Thyroid gland (tissue), 4 donors: Measurements from ENCODE around the gene NFE2L3.

Experiments
- POLR2A ChIP-seq, 2 donors: fragments of 450-650 bp; IDR thresholded peaks; one replicate each; pipeline ENCODE4 v1.6.1; 2017; ENCODE audit warnings: antibody characterized with exemption in 2 of 2, mild to moderate bottlenecking in 2 of 2, moderate library complexity in 1 of 2
- TF ChIP-seq, protein P1 (sequence below), 6 experiments: fragments of 200-600 bp in 3 of 6; fragments of 450-650 bp in 3 of 6; sonication (generic) in 3 of 6; IDR thresholded peaks; one replicate each; pipeline ENCODE4 v1.5.1; 2016 to 2019; ENCODE audit warnings: antibody characterized with exemption in 6 of 6, mild to moderate bottlenecking in 2 of 6, inconsistent platforms in 1 of 6, moderate library complexity in 1 of 6

DNA sequence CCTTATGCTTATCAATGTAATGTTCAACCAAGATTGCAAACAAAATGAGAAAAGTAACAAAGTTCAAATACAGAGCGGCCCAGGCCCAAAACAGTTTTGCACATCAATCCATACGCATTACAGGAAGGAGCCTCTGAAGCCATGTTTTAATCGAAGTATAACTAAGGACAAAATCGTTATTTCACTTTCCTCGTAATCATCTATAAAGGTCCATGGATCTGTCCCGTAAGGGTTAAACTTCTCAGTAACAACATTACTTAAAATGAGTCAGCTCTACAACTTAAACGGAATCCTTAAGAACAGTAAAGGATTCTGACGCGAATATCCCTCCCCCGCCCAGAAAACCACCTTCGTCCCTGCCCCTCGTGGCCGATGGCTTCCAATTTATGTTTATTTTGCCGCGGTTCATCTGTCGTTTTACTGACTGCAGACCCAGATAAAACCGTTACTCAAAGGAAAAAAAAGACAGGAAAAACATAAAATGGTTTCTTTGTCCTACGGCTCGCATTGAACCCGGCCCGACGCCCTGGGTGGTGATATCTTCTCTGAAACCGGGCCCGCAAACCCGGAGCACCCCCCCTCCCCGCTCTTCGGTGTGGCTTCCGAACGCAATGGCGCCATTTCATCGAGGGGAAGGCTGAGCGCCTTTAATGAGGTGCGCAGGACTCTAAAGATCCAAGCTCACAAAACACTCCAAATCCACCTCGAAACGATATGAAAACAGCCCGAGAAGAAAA is 47.5 kb downstream of the NFE2L3 start:
- TF ChIP-seq, protein P1, sequence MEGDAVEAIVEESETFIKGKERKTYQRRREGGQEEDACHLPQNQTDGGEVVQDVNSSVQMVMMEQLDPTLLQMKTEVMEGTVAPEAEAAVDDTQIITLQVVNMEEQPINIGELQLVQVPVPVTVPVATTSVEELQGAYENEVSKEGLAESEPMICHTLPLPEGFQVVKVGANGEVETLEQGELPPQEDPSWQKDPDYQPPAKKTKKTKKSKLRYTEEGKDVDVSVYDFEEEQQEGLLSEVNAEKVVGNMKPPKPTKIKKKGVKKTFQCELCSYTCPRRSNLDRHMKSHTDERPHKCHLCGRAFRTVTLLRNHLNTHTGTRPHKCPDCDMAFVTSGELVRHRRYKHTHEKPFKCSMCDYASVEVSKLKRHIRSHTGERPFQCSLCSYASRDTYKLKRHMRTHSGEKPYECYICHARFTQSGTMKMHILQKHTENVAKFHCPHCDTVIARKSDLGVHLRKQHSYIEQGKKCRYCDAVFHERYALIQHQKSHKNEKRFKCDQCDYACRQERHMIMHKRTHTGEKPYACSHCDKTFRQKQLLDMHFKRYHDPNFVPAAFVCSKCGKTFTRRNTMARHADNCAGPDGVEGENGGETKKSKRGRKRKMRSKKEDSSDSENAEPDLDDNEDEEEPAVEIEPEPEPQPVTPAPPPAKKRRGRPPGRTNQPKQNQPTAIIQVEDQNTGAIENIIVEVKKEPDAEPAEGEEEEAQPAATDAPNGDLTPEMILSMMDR (IDR thresholded peaks at IDR 0.05) = no peak
- TF ChIP-seq POLR2A (IDR thresholded peaks at IDR 0.05) = peak in 1 of 2 donors; percentile 69
